NCI-H2196 (cell line): ENCODE measurements around the gene MRPS6.

ENCODE experiments used
- DNase-seq: peaks from one replicate; lab custom pipeline; 2025; ENCODE audit not compliant: unreplicated experiment; lab: John Stamatoyannopoulos, UW

The MRPS6 gene

DNA sequence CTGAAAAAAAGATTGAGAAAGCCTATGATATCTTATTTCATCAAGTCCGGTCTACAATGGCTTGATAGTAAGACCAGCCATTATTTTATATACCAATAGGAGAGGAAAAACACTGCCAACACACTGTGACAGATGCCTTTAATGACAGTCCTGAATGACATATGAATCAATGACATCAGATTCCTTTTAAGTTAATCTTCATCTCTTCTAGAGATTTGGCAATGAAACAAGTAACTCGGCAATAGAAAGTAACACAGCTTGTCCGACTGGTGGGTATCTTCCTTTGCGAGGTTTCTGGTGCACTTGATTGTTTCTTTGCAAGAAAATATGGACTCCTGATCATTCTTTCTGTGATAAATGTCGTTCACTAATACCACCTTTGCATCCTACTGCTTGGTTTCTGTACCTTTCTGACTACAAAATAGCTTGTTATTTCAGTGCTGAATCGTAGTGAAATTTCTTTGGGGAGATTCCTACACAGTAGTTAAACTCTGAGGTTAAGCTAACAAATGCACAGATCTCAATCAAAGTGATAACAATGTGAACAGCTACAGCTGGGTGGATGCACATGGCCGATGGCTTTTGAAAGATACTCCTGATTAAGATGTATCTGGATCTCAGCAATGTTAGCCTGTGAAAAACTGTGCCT is 104.7 kb downstream of the MRPS6 start:
- no peak for DNase-seq

DNA sequence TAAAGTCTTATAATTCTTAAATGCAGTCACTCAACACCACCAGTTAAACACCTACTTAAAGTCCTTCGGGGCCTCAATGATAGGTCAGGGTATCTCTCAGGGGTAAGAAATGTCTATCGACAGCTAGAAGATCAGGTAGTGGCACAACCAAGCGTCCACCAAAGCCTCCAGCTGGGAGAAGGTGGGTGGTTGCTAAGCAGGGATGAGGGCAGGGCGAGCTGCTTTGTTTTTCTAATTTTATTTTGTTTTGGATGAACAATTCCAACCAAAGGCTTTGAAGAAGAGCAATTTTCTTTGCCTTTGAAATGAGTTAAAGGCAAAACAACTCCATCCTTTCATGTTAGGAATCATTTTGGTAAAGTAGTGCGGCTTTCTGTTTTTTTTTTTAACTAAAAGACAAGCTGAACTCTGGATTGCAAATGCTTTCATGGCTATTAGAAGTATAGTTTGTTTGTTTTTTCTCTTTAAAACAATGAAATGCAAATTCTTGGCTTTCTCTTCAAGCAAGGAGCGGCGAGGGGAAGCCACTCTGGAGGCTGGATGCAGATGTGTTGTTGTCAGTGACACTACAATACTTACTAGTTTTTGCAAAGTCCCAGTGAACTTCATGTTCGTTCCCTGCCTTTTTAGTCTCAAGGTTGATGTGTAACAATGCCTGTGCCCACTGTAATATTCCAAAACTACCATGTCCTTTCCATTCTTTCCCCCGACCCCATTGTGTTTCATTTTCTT is 106.0 kb downstream of the MRPS6 start:
- no peak for DNase-seq

DNA sequence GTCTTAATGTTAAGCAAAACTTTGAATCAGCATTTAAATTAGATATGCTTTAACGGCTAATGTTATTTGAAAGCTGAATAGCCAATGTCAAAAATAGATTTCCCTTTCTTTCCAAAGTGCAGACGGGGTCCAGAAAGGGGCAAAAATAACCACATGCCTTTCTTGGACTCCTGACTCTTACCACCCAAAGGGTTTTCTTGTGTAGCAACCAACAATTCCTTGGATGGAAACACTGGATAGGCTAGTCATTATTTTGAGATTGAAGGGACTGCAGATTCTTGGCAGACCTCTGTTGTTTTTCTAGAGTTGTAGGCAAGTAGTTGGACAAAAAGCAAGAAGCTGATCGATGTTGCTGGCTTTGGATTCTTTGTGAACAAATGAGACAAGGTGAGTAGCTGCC is 107.0 kb downstream of the MRPS6 start:
- DNase-seq, result no peak

GRCh38 chr21:34180826-34181359 is 107.5 kb downstream of the MRPS6 start:
- no peak for DNase-seq

GRCh38 chr21:34181431-34182039 is 108.2 kb downstream of the MRPS6 start:
- no peak for DNase-seq

- no peak for DNase-seq
Measured at GRCh38 chr21:34182436-34182835, 109.1 kb downstream of the MRPS6 start.

DNA sequence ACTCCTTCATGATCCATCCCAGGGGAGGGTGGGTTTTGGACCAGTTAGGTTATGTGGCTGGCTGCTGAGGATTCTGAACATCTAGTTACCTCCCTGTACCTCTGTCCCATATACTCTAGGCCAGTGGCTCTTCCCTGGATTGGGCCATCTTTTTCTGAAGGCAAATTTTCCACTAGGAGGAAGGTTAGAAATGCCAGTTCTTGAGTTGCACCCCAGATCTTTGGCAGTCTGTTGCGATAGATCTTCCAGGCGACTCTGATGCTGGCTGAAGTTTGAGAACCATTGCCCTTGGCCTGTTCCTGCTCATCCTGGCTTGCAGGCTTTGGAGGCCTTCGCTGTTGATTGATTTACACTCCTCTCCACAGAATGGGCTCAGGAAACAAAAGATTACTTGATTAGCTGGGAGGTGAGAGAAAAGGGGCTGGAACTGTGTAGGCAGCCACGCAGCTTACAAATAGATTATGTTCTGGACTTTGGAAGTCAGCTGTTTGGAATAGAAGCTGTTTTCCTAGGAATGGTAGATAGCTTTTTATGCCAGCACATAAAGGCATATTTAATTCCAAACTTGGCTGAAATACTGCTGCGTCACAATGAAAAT is 110.1 kb downstream of the MRPS6 start:
- no peak for DNase-seq

- DNase-seq, result no peak
Measured at GRCh38 chr21:34184232-34184631, 110.9 kb downstream of the MRPS6 start.

- DNase-seq, result no peak
Measured at GRCh38 chr21:34185026-34185750, 111.8 kb downstream of the MRPS6 start.

DNA sequence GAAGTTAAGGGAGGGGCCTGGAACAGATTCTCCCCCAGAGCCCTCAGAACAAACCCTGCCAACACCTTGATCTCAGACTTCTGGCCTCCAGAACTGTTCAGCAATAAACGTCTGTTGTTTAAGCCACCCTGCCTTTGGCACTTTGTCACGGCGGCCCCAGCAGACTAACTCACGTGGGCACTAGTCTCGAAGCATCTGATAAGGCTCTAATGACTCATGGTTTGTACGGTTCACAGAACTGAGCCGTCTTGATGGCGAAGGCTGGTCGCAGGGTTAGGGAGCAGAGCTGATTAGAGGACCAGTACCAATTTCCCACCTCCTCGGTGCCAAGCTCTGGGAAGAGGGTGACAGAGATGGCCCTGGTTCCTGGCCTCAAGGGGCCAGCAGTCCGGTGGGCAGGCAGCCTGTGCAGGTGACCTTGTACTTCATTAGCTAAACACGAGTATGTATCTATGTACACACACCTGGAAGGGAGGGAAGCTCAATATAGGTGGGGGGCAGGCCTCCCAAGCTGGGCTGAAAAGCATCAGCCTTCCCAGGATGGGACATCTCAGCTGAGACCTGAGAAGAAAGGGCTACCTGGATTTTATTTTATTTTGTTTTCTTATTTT is 112.8 kb downstream of the MRPS6 start:
- no peak for DNase-seq

DNA sequence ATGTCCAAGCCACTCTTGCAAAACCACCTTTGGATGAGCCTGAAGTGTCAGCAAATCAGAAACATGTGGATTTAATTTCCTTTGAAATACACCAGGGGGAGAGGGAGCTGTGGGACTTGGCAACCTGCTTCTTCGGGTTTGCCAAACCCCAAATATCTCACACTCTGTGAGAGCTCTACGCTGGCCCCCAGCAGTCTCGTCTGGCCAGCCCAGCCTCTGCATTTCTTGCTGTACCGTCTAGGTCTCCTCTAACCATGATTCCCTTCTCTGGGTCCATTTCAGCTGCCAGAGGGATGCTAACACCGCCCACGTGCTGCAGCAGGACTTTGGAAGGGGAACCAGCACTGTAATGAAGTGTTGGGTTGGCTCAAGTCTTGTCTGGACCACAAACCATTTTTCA is 114.6 kb downstream of the MRPS6 start:
- no peak for DNase-seq

DNA sequence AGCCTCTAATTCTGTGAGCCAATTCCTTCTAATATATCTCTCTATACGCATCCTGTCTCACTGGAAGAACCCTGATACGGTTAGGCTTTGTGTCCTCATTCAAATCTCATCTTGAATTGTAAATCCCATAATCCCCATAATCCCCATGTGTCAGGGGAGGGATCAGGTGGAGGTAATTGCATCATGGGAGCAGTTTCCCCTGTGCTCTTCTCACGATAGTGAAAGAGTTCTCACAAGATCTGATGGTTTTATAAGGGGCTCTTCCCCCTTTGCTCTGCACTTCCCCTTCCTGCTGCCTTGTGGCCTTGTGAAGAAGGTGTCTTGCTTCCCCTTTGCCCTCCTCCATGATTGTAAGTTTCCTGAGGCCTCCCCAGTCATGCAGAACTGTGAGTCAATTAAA is 116.1 kb downstream of the MRPS6 start:
- DNase-seq, result no peak

- DNase-seq, result no peak
Measured at GRCh38 chr21:34190576-34191321, 117.4 kb downstream of the MRPS6 start.

GRCh38 chr21:34191876-34192275 is 118.5 kb downstream of the MRPS6 start:
- DNase-seq, result no peak
